HEK293 (cell line): ENCODE measurements around the gene PDE4D.
A peak's percentile ranks its signal among the peaks of the same experiment; 100 is the strongest.

Experiments
- CTCF ChIA-PET: fragments of 350-600 bp; formaldehyde crosslinking; extraction: SDS; loops from one replicate; lab custom pipeline; 2021; ENCODE audit warnings: antibody characterized with exemption; lab: Yijun Ruan, JAX
- POLR2A ChIA-PET: fragments of 300-600 bp; formaldehyde crosslinking; extraction: SDS; loops from one replicate; lab custom pipeline; 2020; ENCODE audit warnings: antibody characterized with exemption, inconsistent platforms; lab: Yijun Ruan, JAX
- H3K27ac ChIP-seq: fragments of 200-500 bp; sonication (Bioruptor generic); 2 replicates; pipeline ENCODE4 v1.5.1; 2014; ENCODE audit warnings: low read depth, low read length, control low read depth, inconsistent platforms; ENCODE audit errors: extremely low read depth
- H3K36me3 ChIP-seq, 2 experiments: fragments of 200-500 bp in 1 of 2; sonication (Bioruptor generic) in 1 of 2; 1 replicate in 1 of 2; 2 replicates in 1 of 2; pipeline ENCODE4 v1.5.1; 2014 to 2017; ENCODE audit warnings: inconsistent platforms in 2 of 2, low read length in 2 of 2; ENCODE audit not compliant: control insufficient read depth in 2 of 2, insufficient read depth in 1 of 2
- H3K4me1 ChIP-seq: fragments of 200-500 bp; sonication (Bioruptor generic); 2 replicates; pipeline ENCODE4 v1.5.1; 2014; ENCODE audit warnings: mild to moderate bottlenecking, low read length, inconsistent platforms; ENCODE audit not compliant: control insufficient read depth, insufficient read depth
- H3K4me3 ChIP-seq: 2 replicates; pipeline ENCODE4 v1.5.1; 2011; ENCODE audit warnings: low read depth, mild to moderate bottlenecking, control low read depth, low read length, moderate library complexity
- H3K9me3 ChIP-seq: fragments of 200-500 bp; sonication (Bioruptor generic); 2 replicates; pipeline ENCODE4 v1.5.1; 2014; ENCODE audit warnings: low read depth, low read length, inconsistent platforms; ENCODE audit not compliant: control insufficient read depth, insufficient read depth
- GLIS1 ChIP-seq: fragments of 450-650 bp; formaldehyde crosslinking; IDR thresholded peaks from 2 replicates; pipeline ENCODE4 v1.5.1; 2016; ENCODE audit warnings: missing biosample characterization, missing genetic modification characterization
- IKZF3 ChIP-seq: fragments of 450-650 bp; IDR thresholded peaks from 2 replicates; pipeline ENCODE4 v1.5.0; 2018; ENCODE audit warnings: missing biosample characterization, mild to moderate bottlenecking, missing genetic modification characterization, moderate library complexity
- PRDM2 ChIP-seq: fragments of 450-650 bp; formaldehyde crosslinking; IDR thresholded peaks from 2 replicates; pipeline ENCODE4 v1.5.1; 2016; ENCODE audit warnings: missing biosample characterization, missing genetic modification characterization, borderline replicate concordance
- WT1 ChIP-seq: fragments of 450-650 bp; formaldehyde crosslinking; IDR thresholded peaks from 2 replicates; pipeline ENCODE4 v1.5.1; 2016; ENCODE audit warnings: missing biosample characterization, missing genetic modification characterization
- ZBTB17 ChIP-seq: fragments of 450-650 bp; formaldehyde crosslinking; IDR thresholded peaks from 2 replicates; pipeline ENCODE4 v1.5.1; 2016; ENCODE audit warnings: missing biosample characterization, missing genetic modification characterization
- ZFHX2 ChIP-seq: fragments of 450-650 bp; formaldehyde crosslinking; conservative IDR thresholded peaks from 2 replicates; pipeline ENCODE4 v1.5.1; 2016; ENCODE audit warnings: missing biosample characterization, missing genetic modification characterization
- ZNF112 ChIP-seq: fragments of 450-650 bp; formaldehyde crosslinking; IDR thresholded peaks from 2 replicates; pipeline ENCODE4 v1.5.0; 2017; ENCODE audit warnings: missing biosample characterization, missing genetic modification characterization
- ZNF2 ChIP-seq: fragments of 450-650 bp; formaldehyde crosslinking; IDR thresholded peaks from 2 replicates; pipeline ENCODE4 v1.5.1; 2016; ENCODE audit warnings: missing biosample characterization, missing genetic modification characterization
- ZNF202 ChIP-seq: fragments of 450-650 bp; formaldehyde crosslinking; IDR thresholded peaks from 2 replicates; pipeline ENCODE4 v1.5.1; 2016; ENCODE audit warnings: missing biosample characterization, missing genetic modification characterization, borderline replicate concordance
- ZNF221 ChIP-seq: fragments of 450-650 bp; formaldehyde crosslinking; IDR thresholded peaks from 2 replicates; pipeline ENCODE4 v1.5.1; 2017; ENCODE audit warnings: missing biosample characterization, missing genetic modification characterization, borderline replicate concordance
- ZNF350 ChIP-seq: fragments of 450-650 bp; formaldehyde crosslinking; IDR thresholded peaks from 2 replicates; pipeline ENCODE4 v1.5.0; 2017; ENCODE audit warnings: missing biosample characterization, mild to moderate bottlenecking, missing genetic modification characterization
- ZNF354C ChIP-seq: fragments of 450-650 bp; formaldehyde crosslinking; IDR thresholded peaks from 2 replicates; pipeline ENCODE4 v1.5.1; 2016; ENCODE audit warnings: missing biosample characterization, missing genetic modification characterization, low read depth, borderline replicate concordance
- ZNF391 ChIP-seq: fragments of 450-650 bp; formaldehyde crosslinking; IDR thresholded peaks from 2 replicates; pipeline ENCODE4 v1.5.1; 2016; ENCODE audit warnings: low read depth, missing biosample characterization, missing genetic modification characterization, borderline replicate concordance
- ZNF416 ChIP-seq: fragments of 450-650 bp; formaldehyde crosslinking; IDR thresholded peaks from 2 replicates; pipeline ENCODE4 v1.5.1; 2016; ENCODE audit warnings: missing biosample characterization, missing genetic modification characterization
- ZNF654 ChIP-seq: fragments of 450-650 bp; formaldehyde crosslinking; IDR thresholded peaks from 2 replicates; pipeline ENCODE4 v1.5.1; 2016; ENCODE audit warnings: low read depth, missing biosample characterization, missing genetic modification characterization
- ZNF664 ChIP-seq: fragments of 450-650 bp; formaldehyde crosslinking; IDR thresholded peaks from 2 replicates; pipeline ENCODE4 v1.5.1; 2016; ENCODE audit warnings: missing biosample characterization, missing genetic modification characterization
- ZNF776 ChIP-seq: fragments of 450-650 bp; formaldehyde crosslinking; IDR thresholded peaks from 2 replicates; pipeline ENCODE4 v1.5.0; 2017; ENCODE audit warnings: missing biosample characterization, missing genetic modification characterization, borderline replicate concordance
- ZNF785 ChIP-seq: fragments of 450-650 bp; formaldehyde crosslinking; IDR thresholded peaks from 2 replicates; pipeline ENCODE4 v1.5.1; 2016; ENCODE audit warnings: missing biosample characterization, missing genetic modification characterization
- ZNF843 ChIP-seq: fragments of 450-650 bp; formaldehyde crosslinking; IDR thresholded peaks from 2 replicates; pipeline ENCODE4 v1.5.1; 2016; ENCODE audit warnings: missing biosample characterization, missing genetic modification characterization
- TF ChIP-seq, protein P1 (sequence below): fragments of 450-650 bp; formaldehyde crosslinking; IDR thresholded peaks from 2 replicates; pipeline ENCODE4 v1.5.0; 2017; ENCODE audit warnings: missing biosample characterization, missing genetic modification characterization, borderline replicate concordance
- TF ChIP-seq, protein P2 (sequence below): fragments of 450-650 bp; formaldehyde crosslinking; IDR thresholded peaks from 2 replicates; pipeline ENCODE4 v1.5.1; 2017; ENCODE audit warnings: missing biosample characterization, mild to moderate bottlenecking, missing genetic modification characterization, moderate library complexity
- TF ChIP-seq, protein P3 (sequence below): fragments of 450-650 bp; formaldehyde crosslinking; IDR thresholded peaks from 2 replicates; pipeline ENCODE4 v1.5.1; 2017; ENCODE audit warnings: missing biosample characterization, missing genetic modification characterization
- TF ChIP-seq, protein P4 (sequence below): fragments of 450-650 bp; formaldehyde crosslinking; IDR thresholded peaks from 2 replicates; pipeline ENCODE4 v1.5.1; 2016; ENCODE audit warnings: missing biosample characterization, missing genetic modification characterization

PDE4D gene

DNA sequence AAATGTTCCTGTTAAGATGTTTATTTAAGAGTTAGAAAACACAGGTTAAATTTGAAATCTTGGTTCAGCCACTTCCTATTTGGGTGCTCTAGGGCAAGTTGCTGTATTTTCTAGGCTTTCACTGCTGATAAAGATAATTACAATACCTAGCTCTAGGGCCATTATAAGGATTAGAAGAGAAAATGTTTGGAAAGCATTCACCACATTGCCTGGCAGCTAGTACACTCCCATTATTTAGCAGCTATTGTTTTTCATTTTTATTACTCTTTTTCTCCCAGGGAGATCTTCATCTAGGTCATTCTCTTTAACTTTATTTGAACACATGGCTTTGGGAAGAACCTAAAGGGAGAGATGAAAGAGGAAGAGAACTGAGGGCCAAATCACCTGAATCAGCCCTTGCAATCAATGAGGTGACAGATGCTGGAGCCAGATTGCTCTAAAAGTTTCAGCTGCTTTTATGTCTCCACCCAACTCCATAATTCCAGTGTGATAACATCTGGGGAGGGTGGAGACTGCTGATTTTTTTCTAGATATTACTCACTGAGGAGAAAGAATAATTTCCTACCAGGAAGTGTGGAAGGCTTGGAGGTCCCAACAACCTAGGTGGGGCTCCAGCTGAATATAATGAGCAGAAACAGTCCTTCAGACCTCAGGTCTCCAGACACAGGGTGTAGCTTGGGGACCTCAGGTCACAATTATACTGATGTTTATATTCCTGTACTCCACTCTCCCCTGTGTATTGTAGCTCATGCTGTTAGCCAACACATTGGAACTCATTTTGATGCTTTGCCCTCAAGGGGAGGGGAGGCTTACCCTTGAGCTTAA, 670.6 kb downstream of the PDE4D start:
- ChIA-PET CTCF (interaction anchor here (0.7 to 2.0 kb wide), 16 partner anchors 9 to 564 kb away, joined by 3 to 8 read pairs (median 4); no protein-coding TSS in a partner anchor), POLR2A (no interaction called here)
- Histone ChIP-seq H3K4me1 (peaks cover 27% of the 10 kb centered on the region), H3K27ac (peak overlapping the region; percentile 17), H3K9me3 (no peaks in the 10 kb centered on the region), H3K4me3 (no peak overlapping the region), H3K36me3 (no peaks in the 10 kb centered on the region)
- TF ChIP-seq ZNF776 (no peak), ZNF2 (tag by site-specific recombination) (no peak), ZNF416 (tag by site-specific recombination) (no peak), ZNF112 (tag by site-specific recombination) (no peak), ZNF654 (tag by site-specific recombination) (no peak), GLIS1 (tag by site-specific recombination) (no peak), ZNF202 (no peak), ZNF354C (no peak), WT1 (tag by site-specific recombination) (peak; percentile 92), ZNF221 (tag by site-specific recombination) (no peak), ZNF664 (tag by site-specific recombination) (no peak), ZNF785 (tag by site-specific recombination) (no peak), ZNF843 (tag by site-specific recombination) (peak; percentile 53; the same call in 1 of the 2 replicates), ZNF391 (tag by site-specific recombination) (no peak), ZFHX2 (tag by site-specific recombination) (no peak), PRDM2 (no peak), IKZF3 (tag by site-specific recombination) (no peak), ZBTB17 (tag by site-specific recombination) (peak; percentile 46; the same call in 1 of the 2 replicates), ZNF350 (no peak)
- TF ChIP-seq, protein P1, sequence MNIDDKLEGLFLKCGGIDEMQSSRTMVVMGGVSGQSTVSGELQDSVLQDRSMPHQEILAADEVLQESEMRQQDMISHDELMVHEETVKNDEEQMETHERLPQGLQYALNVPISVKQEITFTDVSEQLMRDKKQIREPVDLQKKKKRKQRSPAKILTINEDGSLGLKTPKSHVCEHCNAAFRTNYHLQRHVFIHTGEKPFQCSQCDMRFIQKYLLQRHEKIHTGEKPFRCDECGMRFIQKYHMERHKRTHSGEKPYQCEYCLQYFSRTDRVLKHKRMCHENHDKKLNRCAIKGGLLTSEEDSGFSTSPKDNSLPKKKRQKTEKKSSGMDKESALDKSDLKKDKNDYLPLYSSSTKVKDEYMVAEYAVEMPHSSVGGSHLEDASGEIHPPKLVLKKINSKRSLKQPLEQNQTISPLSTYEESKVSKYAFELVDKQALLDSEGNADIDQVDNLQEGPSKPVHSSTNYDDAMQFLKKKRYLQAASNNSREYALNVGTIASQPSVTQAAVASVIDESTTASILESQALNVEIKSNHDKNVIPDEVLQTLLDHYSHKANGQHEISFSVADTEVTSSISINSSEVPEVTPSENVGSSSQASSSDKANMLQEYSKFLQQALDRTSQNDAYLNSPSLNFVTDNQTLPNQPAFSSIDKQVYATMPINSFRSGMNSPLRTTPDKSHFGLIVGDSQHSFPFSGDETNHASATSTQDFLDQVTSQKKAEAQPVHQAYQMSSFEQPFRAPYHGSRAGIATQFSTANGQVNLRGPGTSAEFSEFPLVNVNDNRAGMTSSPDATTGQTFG (tag by site-specific recombination) = no peak
- TF ChIP-seq, protein P2, sequence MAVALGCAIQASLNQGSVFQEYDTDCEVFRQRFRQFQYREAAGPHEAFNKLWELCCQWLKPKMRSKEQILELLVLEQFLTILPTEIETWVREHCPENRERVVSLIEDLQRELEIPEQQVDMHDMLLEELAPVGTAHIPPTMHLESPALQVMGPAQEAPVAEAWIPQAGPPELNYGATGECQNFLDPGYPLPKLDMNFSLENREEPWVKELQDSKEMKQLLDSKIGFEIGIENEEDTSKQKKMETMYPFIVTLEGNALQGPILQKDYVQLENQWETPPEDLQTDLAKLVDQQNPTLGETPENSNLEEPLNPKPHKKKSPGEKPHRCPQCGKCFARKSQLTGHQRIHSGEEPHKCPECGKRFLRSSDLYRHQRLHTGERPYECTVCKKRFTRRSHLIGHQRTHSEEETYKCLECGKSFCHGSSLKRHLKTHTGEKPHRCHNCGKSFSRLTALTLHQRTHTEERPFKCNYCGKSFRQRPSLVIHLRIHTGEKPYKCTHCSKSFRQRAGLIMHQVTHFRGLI (tag by site-specific recombination) = no peak
- TF ChIP-seq, protein P3, sequence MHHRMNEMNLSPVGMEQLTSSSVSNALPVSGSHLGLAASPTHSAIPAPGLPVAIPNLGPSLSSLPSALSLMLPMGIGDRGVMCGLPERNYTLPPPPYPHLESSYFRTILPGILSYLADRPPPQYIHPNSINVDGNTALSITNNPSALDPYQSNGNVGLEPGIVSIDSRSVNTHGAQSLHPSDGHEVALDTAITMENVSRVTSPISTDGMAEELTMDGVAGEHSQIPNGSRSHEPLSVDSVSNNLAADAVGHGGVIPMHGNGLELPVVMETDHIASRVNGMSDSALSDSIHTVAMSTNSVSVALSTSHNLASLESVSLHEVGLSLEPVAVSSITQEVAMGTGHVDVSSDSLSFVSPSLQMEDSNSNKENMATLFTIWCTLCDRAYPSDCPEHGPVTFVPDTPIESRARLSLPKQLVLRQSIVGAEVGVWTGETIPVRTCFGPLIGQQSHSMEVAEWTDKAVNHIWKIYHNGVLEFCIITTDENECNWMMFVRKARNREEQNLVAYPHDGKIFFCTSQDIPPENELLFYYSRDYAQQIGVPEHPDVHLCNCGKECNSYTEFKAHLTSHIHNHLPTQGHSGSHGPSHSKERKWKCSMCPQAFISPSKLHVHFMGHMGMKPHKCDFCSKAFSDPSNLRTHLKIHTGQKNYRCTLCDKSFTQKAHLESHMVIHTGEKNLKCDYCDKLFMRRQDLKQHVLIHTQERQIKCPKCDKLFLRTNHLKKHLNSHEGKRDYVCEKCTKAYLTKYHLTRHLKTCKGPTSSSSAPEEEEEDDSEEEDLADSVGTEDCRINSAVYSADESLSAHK (tag by site-specific recombination) = no peak
- TF ChIP-seq, protein P4, sequence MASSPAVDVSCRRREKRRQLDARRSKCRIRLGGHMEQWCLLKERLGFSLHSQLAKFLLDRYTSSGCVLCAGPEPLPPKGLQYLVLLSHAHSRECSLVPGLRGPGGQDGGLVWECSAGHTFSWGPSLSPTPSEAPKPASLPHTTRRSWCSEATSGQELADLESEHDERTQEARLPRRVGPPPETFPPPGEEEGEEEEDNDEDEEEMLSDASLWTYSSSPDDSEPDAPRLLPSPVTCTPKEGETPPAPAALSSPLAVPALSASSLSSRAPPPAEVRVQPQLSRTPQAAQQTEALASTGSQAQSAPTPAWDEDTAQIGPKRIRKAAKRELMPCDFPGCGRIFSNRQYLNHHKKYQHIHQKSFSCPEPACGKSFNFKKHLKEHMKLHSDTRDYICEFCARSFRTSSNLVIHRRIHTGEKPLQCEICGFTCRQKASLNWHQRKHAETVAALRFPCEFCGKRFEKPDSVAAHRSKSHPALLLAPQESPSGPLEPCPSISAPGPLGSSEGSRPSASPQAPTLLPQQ (tag by site-specific recombination) = no peak
